GM03348 (cell line): ENCODE results near the gene DTL.

Experiments
- DNase-seq: peaks from one replicate; pipeline ENCODE4 v3.0.0; 2012; ENCODE audit warnings: low spot score

Gene DTL

GRCh38 chr1:212091438-212092121, 56.0 kb downstream of the DTL start:
- no peak for DNase-seq

- no peak for DNase-seq
Measured at GRCh38 chr1:212097360-212097759, 61.8 kb downstream of the DTL start.

DNA sequence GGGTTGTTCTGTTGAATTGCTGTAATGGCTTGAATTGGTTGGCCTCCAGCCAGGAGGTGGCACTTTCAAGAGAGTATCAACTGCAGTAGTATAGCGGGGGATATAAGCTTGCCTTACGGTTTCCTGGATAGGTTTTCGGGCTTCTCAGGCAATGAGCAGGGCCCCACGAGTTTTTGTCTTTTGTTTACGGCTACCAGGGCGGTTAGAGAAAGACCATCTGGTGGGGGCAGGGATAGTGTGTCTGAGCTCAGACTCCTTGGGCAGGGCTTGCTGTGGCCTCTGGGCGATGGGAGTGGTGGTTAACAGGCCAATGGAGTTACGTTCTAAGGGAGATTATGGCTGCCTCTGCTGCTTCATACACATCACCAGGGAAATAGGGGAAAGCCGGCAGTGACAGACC, 62.8 kb downstream of the DTL start:
- DNase-seq, result no peak

DNA sequence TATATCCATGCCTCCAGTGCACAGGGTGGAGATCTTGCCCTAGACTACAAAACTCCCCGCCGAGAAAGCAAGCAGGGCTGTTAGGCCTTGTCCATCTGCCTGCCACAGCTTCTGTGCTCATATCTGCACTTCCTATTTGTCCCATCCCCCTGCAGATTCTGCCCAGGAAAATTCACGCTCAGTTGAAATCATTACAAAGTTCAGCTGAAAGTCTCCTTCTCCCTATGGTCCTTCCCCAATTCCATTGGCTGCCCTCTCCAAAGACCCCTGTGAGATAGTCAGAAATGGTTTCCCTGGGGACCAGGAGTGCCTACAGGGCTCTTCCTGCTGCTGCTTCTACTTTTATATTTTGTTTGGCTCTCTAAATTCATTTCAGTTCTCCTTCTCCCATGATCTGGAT, 63.2 kb downstream of the DTL start:
- DNase-seq, result no peak

- no peak for DNase-seq
Measured at GRCh38 chr1:212101251-212101650, 65.7 kb downstream of the DTL start.

DNA sequence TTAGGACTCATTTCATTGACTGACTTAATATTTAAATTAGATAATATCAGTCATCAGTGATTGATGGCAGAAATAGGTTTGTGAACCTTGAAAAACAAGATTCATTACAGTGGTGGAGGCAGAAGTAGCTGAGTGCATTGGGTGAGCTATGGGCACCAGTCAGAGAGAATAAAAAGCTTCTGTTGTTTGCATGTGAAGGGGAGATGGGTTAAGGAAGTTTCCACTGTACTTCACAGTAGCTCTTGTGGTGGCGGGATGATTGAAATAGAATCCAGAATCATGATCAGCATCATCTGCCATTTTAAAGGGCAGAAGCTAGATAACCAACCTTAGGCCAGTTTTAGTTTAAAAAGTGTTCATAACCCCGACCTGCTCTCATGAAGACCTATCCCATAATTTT, 66.2 kb downstream of the DTL start:
- no peak for DNase-seq

- DNase-seq, result no peak
Measured at GRCh38 chr1:212104586-212105325, 69.2 kb downstream of the DTL start.

GRCh38 chr1:212106286-212106792, 70.8 kb downstream of the DTL start:
- DNase-seq, result no peak

DNA sequence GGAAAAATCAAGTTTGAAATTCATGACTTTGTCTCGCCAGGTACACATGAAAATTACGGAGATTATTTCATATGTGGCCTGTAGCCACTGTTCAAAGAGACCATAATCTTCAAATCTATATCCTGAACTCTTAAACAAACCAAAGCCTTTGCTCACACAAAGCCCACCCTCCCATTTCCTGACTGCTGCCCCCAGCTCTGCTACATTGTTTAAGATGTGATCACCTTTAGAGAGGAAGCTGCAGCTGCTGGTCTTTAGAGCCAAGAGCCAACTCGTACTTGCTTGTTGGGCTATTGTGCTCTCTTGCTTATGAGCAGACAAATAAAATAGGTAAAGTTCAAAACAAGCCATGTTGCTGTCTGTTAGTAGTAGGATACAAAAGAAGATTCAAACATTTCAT, 71.9 kb downstream of the DTL start:
- no peak for DNase-seq

DNA sequence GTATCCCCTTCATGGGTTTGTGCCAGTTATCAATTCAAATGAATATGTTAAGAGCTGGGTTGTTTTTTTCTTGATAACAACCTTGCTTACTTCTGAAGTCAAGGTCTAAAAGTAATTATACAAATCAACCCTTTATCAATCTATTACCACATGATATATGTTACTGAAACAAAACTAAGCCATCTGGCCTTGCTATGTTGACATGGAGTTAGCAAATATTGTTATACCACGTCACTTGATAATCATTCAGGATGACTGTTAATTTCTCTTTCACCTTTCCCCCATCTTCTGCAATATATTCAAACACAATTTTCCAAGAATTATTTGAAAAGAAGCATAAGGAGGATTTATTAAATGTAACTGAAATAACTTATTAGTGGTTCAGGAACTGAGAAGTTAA, 72.6 kb downstream of the DTL start:
- no peak for DNase-seq

DNA sequence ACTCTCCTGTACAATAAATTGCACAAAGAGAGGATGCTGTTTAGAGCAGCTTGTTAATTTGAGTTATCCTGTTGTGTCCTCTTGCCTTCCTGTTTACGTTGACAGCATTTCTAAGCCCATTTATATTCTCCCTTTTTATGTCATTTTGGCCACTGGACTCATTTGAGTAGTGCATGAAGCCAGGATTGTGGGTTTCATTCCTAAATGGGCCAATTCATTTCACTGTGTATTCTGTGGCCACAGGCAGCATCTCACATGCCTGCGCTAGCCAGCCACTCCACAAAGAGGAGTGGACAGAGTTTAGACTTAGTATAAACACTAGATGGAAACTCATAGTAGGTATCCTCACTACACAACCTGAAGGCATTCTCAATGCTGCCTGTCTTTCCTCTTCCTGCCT, 73.4 kb downstream of the DTL start:
- no peak for DNase-seq

DNA sequence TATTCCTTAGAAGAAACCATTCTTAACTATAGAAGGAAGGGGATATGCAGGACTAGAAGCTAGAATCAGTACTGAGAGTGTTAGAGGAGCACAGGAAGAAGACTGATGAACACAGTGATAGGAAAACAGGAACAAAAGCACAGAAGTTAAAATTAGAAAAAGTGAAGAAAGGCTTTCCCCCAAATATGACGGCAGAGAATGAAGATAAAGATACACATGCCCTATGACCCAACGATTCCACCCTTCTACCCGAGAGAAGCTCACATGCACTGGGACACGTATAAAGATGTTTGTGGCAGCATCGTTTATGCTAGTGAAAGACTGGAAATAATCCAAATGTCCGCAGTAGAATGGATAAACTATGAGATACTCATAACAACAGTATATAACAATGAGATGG, 74.2 kb downstream of the DTL start:
- no peak for DNase-seq

DNA sequence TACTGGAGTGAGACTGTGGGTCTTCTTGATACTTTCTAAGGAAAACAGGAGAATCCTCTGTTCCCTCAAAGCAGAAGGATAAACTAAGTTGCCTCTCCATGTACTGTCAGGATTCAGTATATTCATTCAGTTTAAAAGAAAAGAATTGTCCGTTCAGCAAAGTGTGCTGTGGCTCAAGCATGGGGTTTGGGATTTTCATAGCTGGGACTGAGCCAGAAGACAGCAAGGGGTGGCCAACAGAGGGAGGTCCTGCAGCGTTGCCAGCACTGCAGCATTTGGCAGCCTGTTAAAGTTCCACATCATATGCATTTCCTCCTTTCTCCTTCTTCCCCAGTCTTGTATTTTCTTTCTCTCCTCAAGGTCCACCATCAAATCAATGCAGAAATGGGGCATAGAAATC, 75.1 kb downstream of the DTL start:
- DNase-seq, result peak; percentile 23

DNA sequence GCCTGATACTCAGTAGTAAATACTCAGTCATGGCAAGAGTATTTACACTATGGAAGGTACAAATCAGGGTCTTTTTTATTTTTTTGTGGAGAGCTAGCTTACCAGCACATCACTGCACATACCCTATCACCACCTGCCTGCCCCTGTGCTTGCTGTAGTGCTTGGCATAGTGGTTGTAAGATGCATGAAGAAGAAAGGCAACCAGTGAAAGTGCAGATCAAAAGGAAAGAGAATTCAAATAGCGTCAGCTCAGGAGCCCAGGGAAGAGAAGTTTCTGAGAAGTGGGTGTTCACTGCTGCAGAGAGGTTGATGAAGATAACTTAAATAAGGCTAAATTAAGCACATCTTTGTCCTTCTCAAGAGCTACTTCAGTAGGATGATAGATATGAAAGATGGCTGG, 76.0 kb downstream of the DTL start:
- DNase-seq, result no peak

DNA sequence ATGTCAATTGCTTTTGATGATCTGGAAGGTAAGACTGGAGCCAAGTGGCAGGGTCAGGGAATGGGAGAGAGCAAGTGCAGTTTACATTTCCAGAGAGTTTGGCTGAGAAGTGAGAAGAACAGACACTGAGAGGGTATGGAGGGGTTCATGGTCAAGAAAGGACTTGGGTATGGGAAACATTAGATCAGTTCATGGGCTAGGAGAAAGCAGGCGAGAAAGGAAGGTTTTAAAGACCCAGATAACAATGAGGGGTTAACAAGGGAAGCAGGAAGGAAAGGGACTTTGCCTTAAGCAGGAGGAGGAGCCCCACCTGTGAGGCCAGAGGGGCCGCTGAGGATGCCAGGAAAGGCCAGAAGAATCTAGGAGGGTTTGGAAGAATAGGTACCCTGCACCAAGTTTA, 78.2 kb downstream of the DTL start:
- no peak for DNase-seq

DNA sequence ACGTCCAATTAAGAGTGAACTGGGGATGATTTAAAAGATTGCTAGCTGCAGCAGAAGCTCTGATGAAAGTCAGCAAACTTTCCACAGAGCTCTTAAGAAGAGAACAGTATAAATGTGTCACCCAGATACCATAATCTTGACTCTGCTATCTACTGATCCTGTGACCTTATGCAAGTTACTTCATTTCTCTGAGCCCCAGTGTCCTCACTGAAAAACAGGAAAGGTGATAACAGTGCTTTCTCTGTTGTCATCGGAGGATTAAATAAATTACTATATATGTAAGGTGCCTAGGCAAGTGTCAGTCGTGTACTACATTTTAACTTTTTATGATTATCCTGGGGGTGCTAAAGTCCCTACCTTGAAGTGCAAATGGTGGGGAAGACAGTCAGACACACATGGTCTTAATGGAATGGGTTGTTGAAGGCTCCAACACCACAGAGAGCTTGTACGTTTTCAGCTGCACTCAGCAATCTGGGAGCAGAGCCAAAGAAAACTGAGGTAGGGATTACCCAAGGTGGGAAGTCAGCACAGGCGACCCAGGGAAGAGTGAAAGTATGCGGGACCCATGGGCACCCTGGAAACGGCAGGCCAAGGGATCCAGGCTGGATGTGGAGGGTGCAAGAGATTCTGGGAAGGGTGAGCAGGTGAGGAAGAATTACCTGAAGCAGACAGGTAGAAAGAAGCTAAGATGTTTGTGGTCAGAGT, 82.8 kb downstream of the DTL start:
- DNase-seq, result no peak

DNA sequence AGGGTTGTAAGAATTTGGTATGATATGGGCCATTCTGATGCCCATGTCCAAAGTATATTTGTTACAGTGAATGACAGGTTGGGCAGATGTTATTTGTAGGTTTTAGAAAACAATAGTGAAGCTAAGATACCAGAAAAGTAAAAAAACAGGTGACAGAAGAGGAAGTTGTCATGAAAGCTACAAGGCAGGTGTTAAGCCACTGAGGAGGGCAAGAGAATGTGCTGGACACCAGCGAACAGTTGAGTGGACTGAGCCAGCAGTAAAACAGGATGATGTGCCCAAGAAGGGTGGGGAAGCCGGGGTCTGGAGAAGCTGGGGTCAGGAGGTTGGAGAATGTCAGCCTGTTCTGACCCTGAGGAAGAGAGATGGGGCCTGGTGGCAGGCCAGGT, 83.3 kb downstream of the DTL start:
- no peak for DNase-seq

GRCh38 chr1:212119397-212119837, 83.9 kb downstream of the DTL start:
- DNase-seq, result no peak

DNA sequence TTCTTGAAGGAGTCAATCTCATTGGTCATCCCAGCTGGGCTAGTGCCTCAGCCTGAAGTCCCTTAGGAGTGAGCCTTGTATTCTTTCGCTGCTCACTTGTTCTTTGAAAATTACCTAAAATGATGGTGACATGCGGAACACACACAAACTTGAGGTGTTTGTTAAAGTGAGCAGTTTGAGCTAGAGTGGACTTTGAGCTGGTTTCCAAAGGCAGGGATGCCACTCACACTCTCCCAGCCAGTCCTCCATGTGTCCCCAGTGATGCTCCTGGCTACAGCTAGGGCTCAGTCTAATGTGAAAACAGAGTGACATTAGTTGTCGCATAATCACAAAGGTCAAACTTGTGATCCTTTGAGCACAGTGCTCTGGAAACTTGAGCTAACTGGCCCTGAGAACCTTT, 84.3 kb downstream of the DTL start:
- DNase-seq, result no peak

- DNase-seq, result no peak
Measured at GRCh38 chr1:212121779-212122178, 86.2 kb downstream of the DTL start.

- no peak for DNase-seq
Measured at GRCh38 chr1:212124690-212125582, 89.4 kb downstream of the DTL start.

DNA sequence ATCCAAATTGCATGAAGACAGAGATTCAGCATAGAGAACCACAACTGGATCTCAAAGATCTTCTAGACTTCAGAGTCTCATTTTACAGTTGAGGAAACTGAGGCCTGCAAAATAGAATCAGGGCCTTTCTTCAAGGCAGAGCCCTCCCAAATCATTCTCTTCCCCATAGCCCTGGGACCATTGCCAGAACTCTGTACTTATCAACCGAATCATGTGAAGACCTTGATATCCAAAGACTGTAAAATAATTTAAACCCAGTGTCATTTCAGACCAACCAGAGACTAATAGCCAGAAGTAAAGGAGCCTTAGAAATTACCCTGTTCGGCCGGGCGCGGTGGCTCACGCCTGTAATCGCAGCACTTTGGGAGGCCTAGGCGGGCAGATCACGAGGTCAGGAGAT, 90.1 kb downstream of the DTL start:
- no peak for DNase-seq
